HEK293 (cell line): ENCODE measurements around the gene SLC7A1.

Source experiments
- CTCF ChIA-PET: fragments of 350-600 bp; formaldehyde crosslinking; extraction: SDS; loops from one replicate; lab custom pipeline; 2021; ENCODE audit warnings: antibody characterized with exemption; lab: Yijun Ruan, JAX
- POLR2A ChIA-PET: fragments of 300-600 bp; formaldehyde crosslinking; extraction: SDS; loops from one replicate; lab custom pipeline; 2020; ENCODE audit warnings: antibody characterized with exemption, inconsistent platforms; lab: Yijun Ruan, JAX
- H3K27ac ChIP-seq: fragments of 200-500 bp; sonication (Bioruptor generic); 2 replicates; pipeline ENCODE4 v1.5.1; 2014; ENCODE audit warnings: low read depth, low read length, control low read depth, inconsistent platforms; ENCODE audit errors: extremely low read depth
- H3K36me3 ChIP-seq, 2 experiments: fragments of 200-500 bp in 1 of 2; sonication (Bioruptor generic) in 1 of 2; 1 replicate in 1 of 2; 2 replicates in 1 of 2; pipeline ENCODE4 v1.5.1; 2014 to 2017; ENCODE audit warnings: inconsistent platforms in 2 of 2, low read length in 2 of 2; ENCODE audit not compliant: control insufficient read depth in 2 of 2, insufficient read depth in 1 of 2
- H3K4me1 ChIP-seq: fragments of 200-500 bp; sonication (Bioruptor generic); 2 replicates; pipeline ENCODE4 v1.5.1; 2014; ENCODE audit warnings: mild to moderate bottlenecking, low read length, inconsistent platforms; ENCODE audit not compliant: control insufficient read depth, insufficient read depth
- H3K4me3 ChIP-seq: 2 replicates; pipeline ENCODE4 v1.5.1; 2011; ENCODE audit warnings: low read depth, mild to moderate bottlenecking, control low read depth, low read length, moderate library complexity
- H3K9me3 ChIP-seq: fragments of 200-500 bp; sonication (Bioruptor generic); 2 replicates; pipeline ENCODE4 v1.5.1; 2014; ENCODE audit warnings: low read depth, low read length, inconsistent platforms; ENCODE audit not compliant: control insufficient read depth, insufficient read depth
- BCL11B ChIP-seq: fragments of 450-650 bp; formaldehyde crosslinking; IDR thresholded peaks from 2 replicates; pipeline ENCODE4 v1.5.1; 2016; ENCODE audit warnings: low read depth, missing biosample characterization, missing genetic modification characterization
- CTCF ChIP-seq: fragments of 450-650 bp; formaldehyde crosslinking; IDR thresholded peaks from 2 replicates; pipeline ENCODE4 v1.5.1; 2016; ENCODE audit warnings: missing biosample characterization, missing genetic modification characterization
- KLF1 ChIP-seq: fragments of 450-650 bp; formaldehyde crosslinking; IDR thresholded peaks from 2 replicates; pipeline ENCODE4 v1.5.1; 2016; ENCODE audit warnings: missing biosample characterization, missing genetic modification characterization
- SP7 ChIP-seq: fragments of 450-650 bp; formaldehyde crosslinking; IDR thresholded peaks from 2 replicates; pipeline ENCODE4 v1.5.1; 2016; ENCODE audit warnings: missing biosample characterization, missing genetic modification characterization
- WT1 ChIP-seq: fragments of 450-650 bp; formaldehyde crosslinking; IDR thresholded peaks from 2 replicates; pipeline ENCODE4 v1.5.1; 2016; ENCODE audit warnings: missing biosample characterization, missing genetic modification characterization
- ZBTB17 ChIP-seq: fragments of 450-650 bp; formaldehyde crosslinking; IDR thresholded peaks from 2 replicates; pipeline ENCODE4 v1.5.1; 2016; ENCODE audit warnings: missing biosample characterization, missing genetic modification characterization
- ZBTB49 ChIP-seq: fragments of 450-650 bp; formaldehyde crosslinking; IDR thresholded peaks from 2 replicates; pipeline ENCODE4 v1.5.1; 2016; ENCODE audit warnings: missing biosample characterization, missing genetic modification characterization, low read depth
- ZBTB7A ChIP-seq: fragments of 450-650 bp; formaldehyde crosslinking; IDR thresholded peaks from 2 replicates; pipeline ENCODE4 v1.5.1; 2016; ENCODE audit warnings: low read depth, missing biosample characterization, missing genetic modification characterization
- ZFP37 ChIP-seq: fragments of 450-650 bp; formaldehyde crosslinking; IDR thresholded peaks from 2 replicates; pipeline ENCODE4 v1.5.1; 2016; ENCODE audit warnings: missing biosample characterization, missing genetic modification characterization
- ZNF223 ChIP-seq: fragments of 450-650 bp; formaldehyde crosslinking; IDR thresholded peaks from 2 replicates; pipeline ENCODE4 v1.5.1; 2016; ENCODE audit warnings: missing biosample characterization, missing genetic modification characterization
- ZNF274 ChIP-seq, 2 experiments: fragments of 200-500 bp in 1 of 2; fragments of 450-650 bp in 1 of 2; sonication (Bioruptor generic) in 1 of 2; formaldehyde crosslinking in 1 of 2; IDR thresholded peaks; 2 replicates each; pipeline versions ENCODE4 v1.5.1 to v1.6.1; 2014 to 2016; ENCODE audit warnings: borderline replicate concordance in 1 of 2, inconsistent platforms in 1 of 2, low read length in 1 of 2, missing biosample characterization in 1 of 2, missing genetic modification characterization in 1 of 2
- ZNF324 ChIP-seq: fragments of 450-650 bp; formaldehyde crosslinking; IDR thresholded peaks from 2 replicates; pipeline ENCODE4 v1.5.1; 2016; ENCODE audit warnings: missing biosample characterization, missing genetic modification characterization
- ZNF350 ChIP-seq: fragments of 450-650 bp; formaldehyde crosslinking; IDR thresholded peaks from 2 replicates; pipeline ENCODE4 v1.5.0; 2017; ENCODE audit warnings: missing biosample characterization, mild to moderate bottlenecking, missing genetic modification characterization
- ZNF521 ChIP-seq: fragments of 450-650 bp; formaldehyde crosslinking; IDR thresholded peaks from 2 replicates; pipeline ENCODE4 v1.5.1; 2017; ENCODE audit warnings: missing biosample characterization, mild to moderate bottlenecking, missing genetic modification characterization
- ZNF747 ChIP-seq: fragments of 450-650 bp; formaldehyde crosslinking; IDR thresholded peaks from 2 replicates; pipeline ENCODE4 v1.5.1; 2016; ENCODE audit warnings: missing biosample characterization, missing genetic modification characterization
- ZNF837 ChIP-seq: fragments of 450-650 bp; formaldehyde crosslinking; IDR thresholded peaks from 2 replicates; pipeline ENCODE4 v1.5.1; 2016; ENCODE audit warnings: missing biosample characterization, missing genetic modification characterization
- TF ChIP-seq, protein P1 (sequence below): fragments of 450-650 bp; formaldehyde crosslinking; IDR thresholded peaks from 2 replicates; pipeline ENCODE4 v1.5.1; 2016; ENCODE audit warnings: missing biosample characterization, missing genetic modification characterization
- TF ChIP-seq, protein P2 (sequence below): fragments of 450-650 bp; formaldehyde crosslinking; IDR thresholded peaks from 2 replicates; pipeline ENCODE4 v1.5.1; 2016; ENCODE audit warnings: missing biosample characterization, missing genetic modification characterization
- TF ChIP-seq, protein P3 (sequence below): fragments of 450-650 bp; formaldehyde crosslinking; IDR thresholded peaks from 2 replicates; pipeline ENCODE4 v1.5.1; 2016; ENCODE audit warnings: missing biosample characterization, missing genetic modification characterization
- TF ChIP-seq, protein P4 (sequence below): fragments of 450-650 bp; formaldehyde crosslinking; conservative IDR thresholded peaks from 2 replicates; pipeline ENCODE4 v1.5.1; 2016; ENCODE audit warnings: low read depth, missing biosample characterization, missing genetic modification characterization

Gene SLC7A1

DNA sequence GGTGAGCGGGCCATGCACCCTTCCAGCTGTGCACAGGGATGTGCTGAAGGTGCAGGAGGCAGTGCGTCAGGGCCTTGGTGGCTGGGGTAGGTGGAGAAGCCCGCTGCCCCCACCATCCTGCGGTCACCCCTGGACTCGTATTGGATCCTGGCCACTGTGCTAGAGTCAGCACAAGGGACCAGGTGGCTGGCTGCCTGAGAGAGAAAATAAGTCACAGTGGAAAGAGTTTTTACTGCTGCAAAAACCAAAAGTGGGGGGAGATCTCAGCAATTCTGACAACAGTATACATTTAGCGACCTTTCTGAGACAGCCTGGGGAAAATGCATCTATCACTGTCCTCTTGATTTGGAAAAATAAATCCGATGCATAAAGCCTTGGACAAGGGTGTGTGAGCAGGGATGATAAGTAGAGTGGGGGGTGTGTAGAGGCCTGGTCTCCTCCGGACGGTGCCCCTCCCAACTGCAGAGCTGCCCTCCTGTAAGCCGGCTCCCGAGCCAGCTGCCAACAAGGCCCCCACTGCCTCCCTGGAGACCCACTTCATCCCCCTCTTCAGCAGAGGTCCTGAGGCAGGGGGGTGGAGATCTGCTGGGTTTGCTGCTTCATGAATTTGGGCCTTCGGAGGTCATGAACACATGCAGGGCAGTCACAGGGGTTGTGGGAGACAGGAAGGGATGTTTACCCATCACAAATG lies 84.2 kb downstream of the SLC7A1 start:
- TF ChIP-seq ZNF274 (IDR thresholded peaks at IDR 0.05; ENCODE audit: low read length): no peak
- TF ChIP-seq ZNF274 (tag by site-specific recombination; IDR thresholded peaks at IDR 0.05; ENCODE audit: borderline replicate concordance): no peak
- no peak for TF ChIP-seq SP7 (tag by site-specific recombination)
- TF ChIP-seq KLF1: no peak
- TF ChIP-seq, protein P1, sequence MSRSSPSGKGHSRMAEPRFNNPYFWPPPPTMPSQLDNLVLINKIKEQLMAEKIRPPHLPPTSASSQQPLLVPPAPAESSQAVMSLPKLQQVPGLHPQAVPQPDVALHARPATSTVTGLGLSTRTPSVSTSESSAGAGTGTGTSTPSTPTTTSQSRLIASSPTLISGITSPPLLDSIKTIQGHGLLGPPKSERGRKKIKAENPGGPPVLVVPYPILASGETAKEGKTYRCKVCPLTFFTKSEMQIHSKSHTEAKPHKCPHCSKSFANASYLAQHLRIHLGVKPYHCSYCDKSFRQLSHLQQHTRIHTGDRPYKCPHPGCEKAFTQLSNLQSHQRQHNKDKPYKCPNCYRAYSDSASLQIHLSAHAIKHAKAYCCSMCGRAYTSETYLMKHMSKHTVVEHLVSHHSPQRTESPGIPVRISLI: no peak
- TF ChIP-seq, protein P2, sequence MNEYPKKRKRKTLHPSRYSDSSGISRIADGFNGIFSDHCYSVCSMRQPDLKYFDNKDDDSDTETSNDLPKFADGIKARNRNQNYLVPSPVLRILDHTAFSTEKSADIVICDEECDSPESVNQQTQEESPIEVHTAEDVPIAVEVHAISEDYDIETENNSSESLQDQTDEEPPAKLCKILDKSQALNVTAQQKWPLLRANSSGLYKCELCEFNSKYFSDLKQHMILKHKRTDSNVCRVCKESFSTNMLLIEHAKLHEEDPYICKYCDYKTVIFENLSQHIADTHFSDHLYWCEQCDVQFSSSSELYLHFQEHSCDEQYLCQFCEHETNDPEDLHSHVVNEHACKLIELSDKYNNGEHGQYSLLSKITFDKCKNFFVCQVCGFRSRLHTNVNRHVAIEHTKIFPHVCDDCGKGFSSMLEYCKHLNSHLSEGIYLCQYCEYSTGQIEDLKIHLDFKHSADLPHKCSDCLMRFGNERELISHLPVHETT (tag by site-specific recombination): no peak
- TF ChIP-seq ZBTB49 (tag by site-specific recombination): no peak
- no peak for TF ChIP-seq ZNF324
- TF ChIP-seq ZBTB7A (tag by site-specific recombination): no peak
- no peak for TF ChIP-seq ZFP37 (tag by site-specific recombination)
- TF ChIP-seq CTCF (tag by site-specific recombination): no peak
- TF ChIP-seq ZNF521: no peak
- TF ChIP-seq ZBTB17: no peak
- no peak for TF ChIP-seq WT1
- TF ChIP-seq, protein P3, sequence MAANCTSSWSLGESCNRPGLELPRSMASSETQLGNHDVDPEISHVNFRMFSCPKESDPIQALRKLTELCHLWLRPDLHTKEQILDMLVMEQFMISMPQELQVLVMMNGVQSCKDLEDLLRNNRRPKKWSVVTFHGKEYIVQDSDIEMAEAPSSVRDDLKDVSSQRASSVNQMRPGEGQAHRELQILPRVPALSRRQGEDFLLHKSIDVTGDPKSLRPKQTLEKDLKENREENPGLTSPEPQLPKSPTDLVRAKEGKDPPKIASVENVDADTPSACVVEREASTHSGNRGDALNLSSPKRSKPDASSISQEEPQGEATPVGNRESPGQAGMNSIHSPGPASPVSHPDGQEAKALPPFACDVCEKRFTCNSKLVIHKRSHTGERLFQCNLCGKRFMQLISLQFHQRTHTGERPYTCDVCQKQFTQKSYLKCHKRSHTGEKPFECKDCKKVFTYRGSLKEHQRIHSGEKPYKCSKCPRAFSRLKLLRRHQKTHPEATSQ (tag by site-specific recombination): no peak
- ChIA-PET POLR2A (no interaction called here), CTCF (no interaction called here)
- Histone ChIP-seq H3K36me3 (peaks cover 0 to 51% of the 10 kb centered on the region in 2 experiments; a peak in 1 of 3 replicates), H3K4me1 (no peaks in the 10 kb centered on the region), H3K4me3 (no peak overlapping the region), H3K27ac (no peak overlapping the region), H3K9me3 (no peaks in the 10 kb centered on the region)

GRCh38 chr13:29510651-29511084 lies 84.8 kb downstream of the SLC7A1 start:
- ChIA-PET CTCF (no interaction called here), POLR2A (no interaction called here)
- Histone ChIP-seq H3K9me3 (no peaks in the 10 kb centered on the region), H3K4me1 (no peaks in the 10 kb centered on the region), H3K27ac (no peak overlapping the region), H3K4me3 (no peak overlapping the region), H3K36me3 (peaks cover 0 to 45% of the 10 kb centered on the region in 2 experiments; a peak in 1 of 3 replicates)
- no peak for TF ChIP-seq ZNF350 (tag by site-specific recombination)
- TF ChIP-seq ZNF747 (tag by site-specific recombination): no peak
- TF ChIP-seq, protein P4, sequence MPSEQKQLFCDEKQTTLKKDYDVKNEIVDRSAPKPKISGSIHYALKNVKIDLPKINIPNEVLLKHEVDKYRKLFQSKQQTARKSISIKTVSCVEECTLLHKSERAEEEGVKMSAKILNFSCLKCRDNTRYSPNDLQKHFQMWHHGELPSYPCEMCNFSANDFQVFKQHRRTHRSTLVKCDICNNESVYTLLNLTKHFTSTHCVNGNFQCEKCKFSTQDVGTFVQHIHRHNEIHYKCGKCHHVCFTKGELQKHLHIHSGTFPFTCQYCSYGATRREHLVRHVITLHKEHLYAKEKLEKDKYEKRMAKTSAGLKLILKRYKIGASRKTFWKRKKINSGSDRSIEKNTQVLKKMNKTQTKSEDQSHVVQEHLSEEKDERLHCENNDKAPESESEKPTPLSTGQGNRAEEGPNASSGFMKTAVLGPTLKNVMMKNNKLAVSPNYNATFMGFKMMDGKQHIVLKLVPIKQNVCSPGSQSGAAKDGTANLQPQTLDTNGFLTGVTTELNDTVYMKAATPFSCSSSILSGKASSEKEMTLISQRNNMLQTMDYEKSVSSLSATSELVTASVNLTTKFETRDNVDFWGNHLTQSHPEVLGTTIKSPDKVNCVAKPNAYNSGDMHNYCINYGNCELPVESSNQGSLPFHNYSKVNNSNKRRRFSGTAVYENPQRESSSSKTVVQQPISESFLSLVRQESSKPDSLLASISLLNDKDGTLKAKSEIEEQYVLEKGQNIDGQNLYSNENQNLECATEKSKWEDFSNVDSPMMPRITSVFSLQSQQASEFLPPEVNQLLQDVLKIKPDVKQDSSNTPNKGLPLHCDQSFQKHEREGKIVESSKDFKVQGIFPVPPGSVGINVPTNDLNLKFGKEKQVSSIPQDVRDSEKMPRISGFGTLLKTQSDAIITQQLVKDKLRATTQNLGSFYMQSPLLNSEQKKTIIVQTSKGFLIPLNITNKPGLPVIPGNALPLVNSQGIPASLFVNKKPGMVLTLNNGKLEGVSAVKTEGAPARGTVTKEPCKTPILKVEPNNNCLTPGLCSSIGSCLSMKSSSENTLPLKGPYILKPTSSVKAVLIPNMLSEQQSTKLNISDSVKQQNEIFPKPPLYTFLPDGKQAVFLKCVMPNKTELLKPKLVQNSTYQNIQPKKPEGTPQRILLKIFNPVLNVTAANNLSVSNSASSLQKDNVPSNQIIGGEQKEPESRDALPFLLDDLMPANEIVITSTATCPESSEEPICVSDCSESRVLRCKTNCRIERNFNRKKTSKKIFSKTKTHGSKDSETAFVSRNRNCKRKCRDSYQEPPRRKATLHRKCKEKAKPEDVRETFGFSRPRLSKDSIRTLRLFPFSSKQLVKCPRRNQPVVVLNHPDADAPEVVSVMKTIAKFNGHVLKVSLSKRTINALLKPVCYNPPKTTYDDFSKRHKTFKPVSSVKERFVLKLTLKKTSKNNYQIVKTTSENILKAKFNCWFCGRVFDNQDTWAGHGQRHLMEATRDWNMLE (tag by site-specific recombination): no peak
- TF ChIP-seq ZNF837 (tag by site-specific recombination): no peak
- TF ChIP-seq ZNF223 (tag by site-specific recombination): no peak
- TF ChIP-seq BCL11B (tag by site-specific recombination): no peak
